ENCODE data around the gene CLCN1.

Gene CLCN1

GRCh38 chr7:143280566-143280965 lies 35.3 kb upstream of the CLCN1 start:
- DNase-seq (ENCODE audit: low read depth in 2 of 2): no peak
- TF ChIP-seq CTCF (IDR thresholded peaks at IDR 0.05; ENCODE audit: low read depth, low read length): no peak
- H3K4me3 ChIP-seq (replicated peaks in 1 of 2; ENCODE audit: low read depth in 2 of 2, low read length in 2 of 2): no peak overlapping the region

- no peak for TF ChIP-seq CTCF (IDR thresholded peaks at IDR 0.05; ENCODE audit: low read depth, low read length)
- no peak for DNase-seq (ENCODE audit: low read depth in 2 of 2)
- no peak overlapping the region for H3K4me3 ChIP-seq (replicated peaks in 1 of 2; ENCODE audit: low read depth in 2 of 2, low read length in 2 of 2)
Measured at GRCh38 chr7:143281529-143281928, 34.4 kb upstream of the CLCN1 start.

- no peak overlapping the region for H3K4me3 ChIP-seq (replicated peaks in 1 of 2; ENCODE audit: low read depth in 2 of 2, low read length in 2 of 2)
- no peak for TF ChIP-seq CTCF (IDR thresholded peaks at IDR 0.05; ENCODE audit: low read depth, low read length)
- DNase-seq (ENCODE audit: low read depth in 2 of 2): no peak
Measured at GRCh38 chr7:143282124-143282523, 33.8 kb upstream of the CLCN1 start.

GRCh38 chr7:143283381-143283780 lies 32.5 kb upstream of the CLCN1 start:
- no peak for DNase-seq (ENCODE audit: low read depth in 2 of 2)
- no peak for TF ChIP-seq CTCF (IDR thresholded peaks at IDR 0.05; ENCODE audit: low read depth, low read length)
- H3K4me3 ChIP-seq (replicated peaks in 1 of 2; ENCODE audit: low read depth in 2 of 2, low read length in 2 of 2): no peak overlapping the region

GRCh38 chr7:143284591-143285469 lies 31.1 kb upstream of the CLCN1 start, which contains the start of gene TMEM139:
TMEM139 (plus strand) TSS chr7:143284958; CDS start chr7:143285958, 1,000 bp downstream.
- DNase-seq (ENCODE audit: low read depth in 2 of 2): no peak
- no peak for TF ChIP-seq CTCF (IDR thresholded peaks at IDR 0.05; ENCODE audit: low read depth, low read length)
- no peak within 1 kb of the TSS for H3K4me3 ChIP-seq (replicated peaks in 1 of 2; ENCODE audit: low read depth in 2 of 2, low read length in 2 of 2)

- no peak for DNase-seq (ENCODE audit: low read depth in 2 of 2)
- no peak for TF ChIP-seq CTCF (IDR thresholded peaks at IDR 0.05; ENCODE audit: low read depth, low read length)
- no peak overlapping the region for H3K4me3 ChIP-seq (replicated peaks in 1 of 2; ENCODE audit: low read depth in 2 of 2, low read length in 2 of 2)
Measured at GRCh38 chr7:143285470-143285778, 30.5 kb upstream of the CLCN1 start.
